WTC11 (cell line): ENCODE results near the gene FOXD1. TPM values are rescaled to one million over a fixed set of nuclear protein-coding genes. Genes with fewer than 3 reads are reported as not detected.

ENCODE experiments used
- ATAC-seq: fragments of 200-7000 bp; cut with Tn5 transposase; 2 replicates; pipeline ENCODE4 v1.10.0; 2021; ENCODE audit warnings: mild to moderate bottlenecking, moderate library complexity
- CTCF ChIA-PET: fragments of 300-600 bp; sonication (Branson Sonifier 250); formaldehyde crosslinking; loops from one replicate; lab custom pipeline; 2021; ENCODE audit warnings: antibody characterized with exemption; lab: Charles Lee
- POLR2A ChIA-PET: fragments of 350-600 bp; sonication (Branson Sonifier 250); formaldehyde crosslinking; loops from one replicate; lab custom pipeline; 2021; ENCODE audit warnings: antibody characterized with exemption; lab: Charles Lee
- DNase-seq: peaks from one replicate; pipeline ENCODE4 v3.0.0; 2021; ENCODE audit warnings: low spot score
- H3K27ac Mint-ChIP-seq: 2 replicates; pipeline ENCODE4 v1.8.0; 2021; ENCODE audit warnings: mixed read lengths
- H3K27me3 Mint-ChIP-seq: 2 replicates; pipeline ENCODE4 v1.8.0; 2021; ENCODE audit warnings: low read depth, mild to moderate bottlenecking, moderate library complexity, mixed read lengths
- H3K36me3 Mint-ChIP-seq: 2 replicates; pipeline ENCODE4 v1.8.0; 2021; ENCODE audit warnings: mixed read lengths
- H3K4me1 Mint-ChIP-seq: 2 replicates; pipeline ENCODE4 v1.8.0; 2022; ENCODE audit warnings: mixed read lengths
- H3K4me3 Mint-ChIP-seq: 2 replicates; pipeline ENCODE4 v1.8.0; 2021; ENCODE audit warnings: mild to moderate bottlenecking, moderate library complexity, mixed read lengths
- H3K9me3 Mint-ChIP-seq: 2 replicates; pipeline ENCODE4 v1.8.0; 2021; ENCODE audit warnings: mixed read lengths
- AR ChIP-seq: fragments of 250-450 bp; sonication (Bioruptor Pico); IDR thresholded peaks from 2 replicates; pipeline ENCODE4 v1.9.0; 2021; ENCODE audit warnings: mild to moderate bottlenecking
- ATF2 ChIP-seq: sonication (generic); formaldehyde crosslinking; IDR thresholded peaks from 2 replicates; pipeline ENCODE4 v1.8.1; 2022; ENCODE audit warnings: low read depth, missing genetic modification reagents, borderline replicate concordance
- ATF3 ChIP-seq: sonication (generic); formaldehyde crosslinking; conservative IDR thresholded peaks from 2 replicates; pipeline ENCODE4 v1.8.1; 2022; ENCODE audit warnings: mild to moderate bottlenecking, missing genetic modification reagents
- CTCF ChIP-seq: fragments of 200-600 bp; IDR thresholded peaks from 2 replicates; pipeline ENCODE4 v1.8.0; 2022; ENCODE audit warnings: antibody characterized with exemption
- ESRRA ChIP-seq: sonication (generic); formaldehyde crosslinking; IDR thresholded peaks from 2 replicates; pipeline ENCODE4 v1.8.1; 2022; ENCODE audit warnings: mild to moderate bottlenecking, missing genetic modification reagents, borderline replicate concordance
- ETV6 ChIP-seq: sonication (generic); formaldehyde crosslinking; IDR thresholded peaks from 2 replicates; pipeline ENCODE4 v1.8.1; 2022; ENCODE audit warnings: mild to moderate bottlenecking, missing genetic modification reagents
- FOXJ3 ChIP-seq: sonication (generic); formaldehyde crosslinking; IDR thresholded peaks from 2 replicates; pipeline ENCODE4 v1.9.0; 2021; ENCODE audit warnings: missing genetic modification reagents, mild to moderate bottlenecking, borderline replicate concordance
- FOXP1 ChIP-seq: sonication (generic); formaldehyde crosslinking; IDR thresholded peaks from 2 replicates; pipeline ENCODE4 v1.8.0; 2022; ENCODE audit warnings: missing genetic modification reagents, mild to moderate bottlenecking, moderate library complexity, borderline replicate concordance
- GABPB1 ChIP-seq: sonication (generic); formaldehyde crosslinking; IDR thresholded peaks from 2 replicates; pipeline ENCODE4 v1.8.1; 2023; ENCODE audit warnings: mild to moderate bottlenecking, missing genetic modification reagents
- IRF2 ChIP-seq: sonication (generic); formaldehyde crosslinking; IDR thresholded peaks from 2 replicates; pipeline ENCODE4 v1.8.0; 2022; ENCODE audit warnings: low read depth, missing genetic modification reagents, borderline replicate concordance
- KAT7 ChIP-seq: sonication (generic); formaldehyde crosslinking; IDR thresholded peaks from 2 replicates; pipeline ENCODE4 v1.8.1; 2023; ENCODE audit warnings: missing genetic modification reagents, mild to moderate bottlenecking, borderline replicate concordance
- MXD4 ChIP-seq: fragments of 250-450 bp; sonication (Bioruptor Pico); IDR thresholded peaks from 2 replicates; pipeline ENCODE4 v1.8.0; 2021; ENCODE audit warnings: mild to moderate bottlenecking, moderate library complexity, borderline replicate concordance
- PRRX2 ChIP-seq: fragments of 250-450 bp; sonication (Bioruptor Pico); IDR thresholded peaks from 2 replicates; pipeline ENCODE4 v1.8.0; 2021; ENCODE audit warnings: mild to moderate bottlenecking
- TEAD4 ChIP-seq: sonication (generic); formaldehyde crosslinking; IDR thresholded peaks from 2 replicates; pipeline ENCODE4 v1.8.0; 2022; ENCODE audit warnings: mild to moderate bottlenecking, missing genetic modification reagents
- ZNF138 ChIP-seq: sonication (generic); formaldehyde crosslinking; conservative IDR thresholded peaks from 2 replicates; pipeline ENCODE4 v1.8.1; 2022; ENCODE audit warnings: mild to moderate bottlenecking, moderate library complexity, missing genetic modification reagents
- ZNF281 ChIP-seq: sonication (generic); formaldehyde crosslinking; IDR thresholded peaks from 2 replicates; pipeline ENCODE4 v1.8.0; 2023; ENCODE audit warnings: mild to moderate bottlenecking, missing genetic modification reagents
- ZNF396 ChIP-seq: fragments of 250-450 bp; sonication (Bioruptor Pico); IDR thresholded peaks from 2 replicates; pipeline ENCODE4 v1.8.0; 2021; ENCODE audit warnings: mild to moderate bottlenecking, moderate library complexity, borderline replicate concordance
- ZNF671 ChIP-seq: fragments of 250-450 bp; sonication (Bioruptor Pico); IDR thresholded peaks from 2 replicates; pipeline ENCODE4 v1.8.0; 2021; ENCODE audit warnings: mild to moderate bottlenecking
- total RNA-seq: library from RNA; stranded (reverse); gene quantifications from 3 replicates; pipeline ENCODE4 v1.2.3, GENCODE V29; 2021
- TF ChIP-seq, protein P1 (sequence below): sonication (generic); formaldehyde crosslinking; IDR thresholded peaks from 2 replicates; pipeline ENCODE4 v1.8.0; 2023; ENCODE audit warnings: missing genetic modification reagents, mild to moderate bottlenecking, borderline replicate concordance

FOXD1 gene
- total RNA-seq, 1 experiment from 2014 or later = 10.3 TPM

GRCh38 chr5:73399775-73400174 lies 48.8 kb downstream of the FOXD1 start:
- no peak overlapping the region for H3K27ac Mint-ChIP-seq
- no peak for TF ChIP-seq IRF2 (CRISPR knock-in tag)
- TF ChIP-seq ZNF281 = no peak
- no peak for TF ChIP-seq FOXP1 (CRISPR knock-in tag)
- TF ChIP-seq ZNF671 (CRISPR knock-in tag) = no peak
- no peak for TF ChIP-seq ZNF396
- no peak for TF ChIP-seq FOXJ3
- TF ChIP-seq, protein P1, sequence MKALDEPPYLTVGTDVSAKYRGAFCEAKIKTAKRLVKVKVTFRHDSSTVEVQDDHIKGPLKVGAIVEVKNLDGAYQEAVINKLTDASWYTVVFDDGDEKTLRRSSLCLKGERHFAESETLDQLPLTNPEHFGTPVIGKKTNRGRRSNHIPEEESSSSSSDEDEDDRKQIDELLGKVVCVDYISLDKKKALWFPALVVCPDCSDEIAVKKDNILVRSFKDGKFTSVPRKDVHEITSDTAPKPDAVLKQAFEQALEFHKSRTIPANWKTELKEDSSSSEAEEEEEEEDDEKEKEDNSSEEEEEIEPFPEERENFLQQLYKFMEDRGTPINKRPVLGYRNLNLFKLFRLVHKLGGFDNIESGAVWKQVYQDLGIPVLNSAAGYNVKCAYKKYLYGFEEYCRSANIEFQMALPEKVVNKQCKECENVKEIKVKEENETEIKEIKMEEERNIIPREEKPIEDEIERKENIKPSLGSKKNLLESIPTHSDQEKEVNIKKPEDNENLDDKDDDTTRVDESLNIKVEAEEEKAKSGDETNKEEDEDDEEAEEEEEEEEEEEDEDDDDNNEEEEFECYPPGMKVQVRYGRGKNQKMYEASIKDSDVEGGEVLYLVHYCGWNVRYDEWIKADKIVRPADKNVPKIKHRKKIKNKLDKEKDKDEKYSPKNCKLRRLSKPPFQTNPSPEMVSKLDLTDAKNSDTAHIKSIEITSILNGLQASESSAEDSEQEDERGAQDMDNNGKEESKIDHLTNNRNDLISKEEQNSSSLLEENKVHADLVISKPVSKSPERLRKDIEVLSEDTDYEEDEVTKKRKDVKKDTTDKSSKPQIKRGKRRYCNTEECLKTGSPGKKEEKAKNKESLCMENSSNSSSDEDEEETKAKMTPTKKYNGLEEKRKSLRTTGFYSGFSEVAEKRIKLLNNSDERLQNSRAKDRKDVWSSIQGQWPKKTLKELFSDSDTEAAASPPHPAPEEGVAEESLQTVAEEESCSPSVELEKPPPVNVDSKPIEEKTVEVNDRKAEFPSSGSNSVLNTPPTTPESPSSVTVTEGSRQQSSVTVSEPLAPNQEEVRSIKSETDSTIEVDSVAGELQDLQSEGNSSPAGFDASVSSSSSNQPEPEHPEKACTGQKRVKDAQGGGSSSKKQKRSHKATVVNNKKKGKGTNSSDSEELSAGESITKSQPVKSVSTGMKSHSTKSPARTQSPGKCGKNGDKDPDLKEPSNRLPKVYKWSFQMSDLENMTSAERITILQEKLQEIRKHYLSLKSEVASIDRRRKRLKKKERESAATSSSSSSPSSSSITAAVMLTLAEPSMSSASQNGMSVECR = no peak
- no peak for TF ChIP-seq ATF3 (CRISPR knock-in tag)
- TF ChIP-seq AR (CRISPR knock-in tag) = no peak
- no peak for TF ChIP-seq KAT7
- TF ChIP-seq ZNF138 = no peak
- no peak for TF ChIP-seq ESRRA (CRISPR knock-in tag)
- TF ChIP-seq CTCF = no peak
- TF ChIP-seq ATF2 (CRISPR knock-in tag) = no peak
- TF ChIP-seq GABPB1 (CRISPR knock-in tag) = no peak
- no peak for TF ChIP-seq PRRX2 (CRISPR knock-in tag)
- TF ChIP-seq TEAD4 (CRISPR knock-in tag) = no peak
- no peak for TF ChIP-seq MXD4 (CRISPR knock-in tag)
- TF ChIP-seq ETV6 (CRISPR knock-in tag) = no peak
- H3K36me3 Mint-ChIP-seq = no peaks in the 10 kb centered on the region
- H3K27me3 Mint-ChIP-seq = peaks cover 7% of the 10 kb centered on the region
- no peak for DNase-seq
- no peaks in the 10 kb centered on the region for H3K9me3 Mint-ChIP-seq
- H3K4me3 Mint-ChIP-seq = no peak overlapping the region
- POLR2A ChIA-PET = no interaction called here
- H3K4me1 Mint-ChIP-seq = peaks cover under 1% of the 10 kb centered on the region; the same call in 1 of the 2 replicates
- CTCF ChIA-PET = interaction anchor here (1.1 to 1.2 kb wide), 2 partner anchors 184 to 198 kb away, joined by 4 to 5 read pairs; no protein-coding TSS in a partner anchor
- ATAC-seq = no peak
